Hematopoietic multipotent progenitor cell (in vitro differentiated cells): ENCODE measurements around the gene KLK11. TPM values are rescaled to one million over a fixed set of nuclear protein-coding genes. Genes with fewer than 3 reads are reported as not detected.
A peak's percentile ranks its signal among the peaks of the same experiment; 100 is the strongest.

Experiments
- DNase-seq, 3 donors: peaks; one replicate each; pipeline ENCODE4 v3.0.0-alpha.2; 2011 to 2015; ENCODE audit warnings: low read depth in 2 of 3, low spot score in 2 of 3
- total RNA-seq: library from RNA; depleted of rRNA; stranded (reverse); fragments of >200 nt; gene quantifications from one replicate; pipeline ENCODE4 v1.2.3, GENCODE V29; 2012

KLK11 gene
- total RNA-seq, result not detected

- DNase-seq, result no peak
Measured at GRCh38 chr19:51026554-51026831, at the start of gene KLK11. KLK11 (minus strand) TSS chr19:51026616; CDS start chr19:51025631, 985 bp downstream.

GRCh38 chr19:51075998-51076397 is 49.6 kb upstream of the KLK11 start:
- no peak for DNase-seq

- DNase-seq, result no peak
Measured at GRCh38 chr19:51071095-51071405, 44.6 kb upstream of the KLK11 start.

GRCh38 chr19:51070334-51071094 is 44.1 kb upstream of the KLK11 start:
- DNase-seq, result no peak

- no peak for DNase-seq
Measured at GRCh38 chr19:51066393-51067186, 40.2 kb upstream of the KLK11 start.

- DNase-seq, result no peak
Measured at GRCh38 chr19:51065221-51065960, 39.0 kb upstream of the KLK11 start.

- DNase-seq, result peak in 1 of 3 donors; percentile 17
Measured at GRCh38 chr19:51064534-51065220, 38.3 kb upstream of the KLK11 start, which contains the start of gene KLK13. KLK13 (minus strand) TSS chr19:51065092; CDS start chr19:51065067, 25 bp downstream.

GRCh38 chr19:51063664-51064063 is 37.2 kb upstream of the KLK11 start:
- DNase-seq, result no peak

- DNase-seq, result no peak
Measured at GRCh38 chr19:51060973-51061372, 34.6 kb upstream of the KLK11 start.

GRCh38 chr19:51060336-51060735 is 33.9 kb upstream of the KLK11 start:
- DNase-seq, result no peak

GRCh38 chr19:51059715-51060114 is 33.3 kb upstream of the KLK11 start:
- no peak for DNase-seq

GRCh38 chr19:51055866-51056265 is 29.4 kb upstream of the KLK11 start:
- DNase-seq, result no peak

- DNase-seq, result no peak
Measured at GRCh38 chr19:51047031-51047335, 20.6 kb upstream of the KLK11 start.

- DNase-seq, result no peak
Measured at GRCh38 chr19:51044327-51044726, 17.9 kb upstream of the KLK11 start.

GRCh38 chr19:51043497-51043896 is 17.1 kb upstream of the KLK11 start:
- DNase-seq, result no peak

- DNase-seq, result no peak
Measured at GRCh38 chr19:51040151-51040550, 13.7 kb upstream of the KLK11 start.

GRCh38 chr19:51036519-51036918 is 10.1 kb upstream of the KLK11 start:
- no peak for DNase-seq

GRCh38 chr19:51034704-51035103 is 8.3 kb upstream of the KLK11 start, which contains the start of gene KLK12:
KLK12 (minus strand) TSS chr19:51035002; CDS start chr19:51034621, 381 bp downstream.
- DNase-seq, result no peak

GRCh38 chr19:51031880-51032225 is 5.4 kb upstream of the KLK11 start:
- no peak for DNase-seq

- DNase-seq, result no peak
Measured at GRCh38 chr19:51031220-51031879, 4.9 kb upstream of the KLK11 start.

GRCh38 chr19:51030631-51031030 is 4.2 kb upstream of the KLK11 start:
- DNase-seq, result no peak
